Measurements from ENCODE around the gene TNFAIP8L1.
A peak's percentile ranks its signal among the peaks of the same experiment; 100 is the strongest.

The TNFAIP8L1 gene

DNA sequence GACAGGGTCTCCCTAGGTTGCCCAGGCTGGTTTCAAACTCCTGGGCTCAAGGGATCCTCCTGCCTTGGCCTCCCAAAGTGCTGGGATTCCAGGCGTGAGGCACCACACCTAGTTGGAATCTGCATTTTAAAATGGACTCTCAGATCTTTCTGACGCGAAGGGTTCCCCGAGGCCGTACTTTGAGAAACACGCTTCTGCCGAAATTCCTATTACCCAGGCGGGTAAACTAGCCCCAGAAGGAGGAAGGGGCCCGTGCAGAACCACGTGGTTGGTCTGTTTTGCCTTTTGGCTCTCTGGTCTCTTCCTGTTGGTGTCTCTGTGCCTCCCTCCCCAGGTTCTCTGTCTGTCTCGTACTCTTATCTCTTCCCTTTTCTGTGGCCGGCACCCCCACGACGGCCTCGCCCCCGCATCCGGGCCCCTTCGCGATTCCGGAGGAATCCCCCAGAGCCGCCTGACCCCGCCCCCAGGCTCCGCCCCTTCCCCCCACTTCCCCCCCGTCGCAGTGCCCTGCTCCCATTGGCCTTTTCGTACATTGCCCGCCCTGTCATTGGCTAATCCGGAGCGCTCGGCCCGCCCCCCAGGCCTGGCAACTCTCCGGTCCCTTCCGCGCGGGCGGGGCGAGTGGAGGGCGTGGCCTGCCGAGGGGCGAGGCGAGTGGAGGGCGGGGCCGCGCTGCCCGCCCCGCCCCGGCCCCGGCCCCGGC lies at the start of gene TNFAIP8L1:
TNFAIP8L1 (plus strand) TSS at position 689 of the 703 bp plus-strand sequence. CDS start 12,354 bp downstream, outside the sequence.
- TF ChIP-seq, protein P1, sequence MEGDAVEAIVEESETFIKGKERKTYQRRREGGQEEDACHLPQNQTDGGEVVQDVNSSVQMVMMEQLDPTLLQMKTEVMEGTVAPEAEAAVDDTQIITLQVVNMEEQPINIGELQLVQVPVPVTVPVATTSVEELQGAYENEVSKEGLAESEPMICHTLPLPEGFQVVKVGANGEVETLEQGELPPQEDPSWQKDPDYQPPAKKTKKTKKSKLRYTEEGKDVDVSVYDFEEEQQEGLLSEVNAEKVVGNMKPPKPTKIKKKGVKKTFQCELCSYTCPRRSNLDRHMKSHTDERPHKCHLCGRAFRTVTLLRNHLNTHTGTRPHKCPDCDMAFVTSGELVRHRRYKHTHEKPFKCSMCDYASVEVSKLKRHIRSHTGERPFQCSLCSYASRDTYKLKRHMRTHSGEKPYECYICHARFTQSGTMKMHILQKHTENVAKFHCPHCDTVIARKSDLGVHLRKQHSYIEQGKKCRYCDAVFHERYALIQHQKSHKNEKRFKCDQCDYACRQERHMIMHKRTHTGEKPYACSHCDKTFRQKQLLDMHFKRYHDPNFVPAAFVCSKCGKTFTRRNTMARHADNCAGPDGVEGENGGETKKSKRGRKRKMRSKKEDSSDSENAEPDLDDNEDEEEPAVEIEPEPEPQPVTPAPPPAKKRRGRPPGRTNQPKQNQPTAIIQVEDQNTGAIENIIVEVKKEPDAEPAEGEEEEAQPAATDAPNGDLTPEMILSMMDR (IDR thresholded peaks at IDR 0.05; ENCODE audit: low read depth, low read length, missing control alignments), result no peak
- H3K4me3 ChIP-seq (replicated peaks; ENCODE audit: low read depth, low read length), result peak within 1 kb of the TSS; percentile 72
- peak; percentile 74 for DNase-seq (ENCODE audit: extremely low read depth, low read depth)

DNA sequence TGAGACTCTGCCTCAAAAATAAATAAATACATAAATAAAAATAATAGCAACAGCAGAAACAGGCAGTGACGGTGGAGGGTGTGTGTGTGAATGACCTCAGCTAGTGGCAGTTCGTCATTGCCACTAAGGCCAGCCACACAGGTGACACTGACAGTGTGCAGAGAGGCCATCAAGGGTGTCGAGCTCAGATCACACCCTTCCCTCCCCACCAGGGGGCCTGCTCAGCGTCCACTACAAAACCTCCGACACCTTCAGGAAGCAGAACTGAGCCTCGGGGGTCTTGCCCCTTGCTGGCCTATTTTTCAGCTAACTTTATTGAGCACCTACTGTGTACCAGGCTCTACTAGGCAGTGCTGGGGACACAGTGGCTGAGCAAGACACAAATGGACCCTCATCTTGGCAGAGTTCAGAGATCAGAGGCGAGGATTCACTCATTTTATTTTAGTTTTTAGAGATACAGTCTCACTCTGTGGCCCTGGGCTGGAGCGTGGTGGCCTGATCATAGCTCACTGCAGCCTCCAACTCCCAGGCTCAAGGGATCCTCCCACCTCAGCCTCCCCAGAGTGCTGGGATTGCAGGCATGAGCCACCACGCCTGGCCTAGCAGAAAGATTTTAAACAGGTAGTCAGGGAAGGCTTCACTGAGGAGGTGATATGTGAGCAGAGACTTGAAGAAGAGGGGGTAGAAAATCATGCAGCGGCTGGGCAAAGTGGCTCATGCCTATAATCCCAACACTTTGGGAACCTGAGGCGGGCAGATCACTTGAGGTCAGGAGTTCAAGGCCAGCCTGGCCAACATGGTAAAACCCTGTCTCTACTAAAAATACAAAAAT lies 49.5 kb upstream of the TNFAIP8L1 start:
- DNase-seq (ENCODE audit: extremely low read depth, low read depth), result no peak
- TF ChIP-seq, protein P1 (IDR thresholded peaks at IDR 0.05; ENCODE audit: low read depth, low read length, missing control alignments), result peak; percentile 54
- H3K4me3 ChIP-seq (replicated peaks; ENCODE audit: low read depth, low read length), result no peak overlapping the region

DNA sequence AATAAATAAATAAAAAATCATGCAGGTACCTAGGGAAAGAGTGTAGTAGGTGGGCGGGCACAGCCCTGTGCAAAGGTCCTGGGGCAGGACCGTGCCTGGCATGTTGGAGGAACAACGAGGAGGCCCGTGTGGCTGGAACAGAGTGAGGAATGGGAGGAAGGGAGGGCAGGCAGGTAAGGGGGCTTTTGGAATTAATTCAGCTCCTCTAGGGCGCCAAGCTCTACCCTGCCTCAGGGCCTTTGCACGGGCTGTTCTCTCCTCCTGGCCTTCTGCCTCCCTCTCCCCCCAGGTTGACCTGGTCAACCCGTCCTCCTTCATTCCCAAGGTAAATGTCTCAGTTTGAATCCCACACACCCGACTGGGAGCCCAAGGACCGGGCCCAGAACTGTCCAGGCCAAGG lies 48.8 kb upstream of the TNFAIP8L1 start:
- H3K4me3 ChIP-seq (replicated peaks; ENCODE audit: low read depth, low read length), result no peak overlapping the region
- TF ChIP-seq, protein P1 (IDR thresholded peaks at IDR 0.05; ENCODE audit: low read depth, low read length, missing control alignments), result no peak
- DNase-seq (ENCODE audit: extremely low read depth, low read depth), result no peak

DNA sequence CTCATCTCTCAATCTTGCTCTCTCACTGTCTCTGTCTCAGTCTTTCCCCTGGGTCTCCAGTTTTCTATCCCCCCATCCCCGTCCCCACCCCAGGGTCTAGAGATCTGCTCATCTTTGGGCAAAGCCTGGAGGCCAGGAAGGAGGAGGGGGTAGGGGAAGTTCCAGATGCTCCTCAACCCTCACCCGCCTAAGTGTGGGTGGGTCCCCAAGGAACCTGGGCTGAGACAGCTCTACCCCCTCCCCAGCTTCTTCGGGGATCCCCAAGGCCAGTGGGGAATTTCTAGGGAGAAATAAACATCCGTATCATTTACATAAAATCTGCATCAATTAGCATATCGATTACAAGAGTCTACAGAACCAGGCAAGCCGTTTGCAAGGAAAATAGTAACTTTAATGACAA lies 48.0 kb upstream of the TNFAIP8L1 start:
- TF ChIP-seq, protein P1 (IDR thresholded peaks at IDR 0.05; ENCODE audit: low read depth, low read length, missing control alignments), result no peak
- DNase-seq (ENCODE audit: extremely low read depth, low read depth), result no peak
- H3K4me3 ChIP-seq (replicated peaks; ENCODE audit: low read depth, low read length), result no peak overlapping the region

DNA sequence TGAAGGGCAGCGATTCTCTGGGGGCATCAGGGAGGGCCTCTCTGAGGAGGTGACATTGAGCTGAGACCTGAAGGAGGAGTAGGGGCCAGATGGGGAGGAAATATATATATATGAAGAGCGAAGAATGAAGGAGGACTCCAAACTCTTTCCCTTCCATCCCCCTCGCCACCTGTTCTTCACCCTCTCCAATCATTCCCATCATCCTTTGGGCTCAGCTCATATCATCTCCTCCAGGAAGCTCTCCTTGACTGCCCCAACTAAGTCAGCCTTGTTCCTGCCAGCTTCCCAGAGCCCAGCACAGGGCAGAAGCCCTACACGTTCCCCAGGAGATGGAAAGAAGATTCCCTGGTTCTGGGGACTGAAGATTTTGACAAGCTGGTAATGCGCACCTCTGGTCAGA lies 46.9 kb upstream of the TNFAIP8L1 start:
- TF ChIP-seq, protein P1 (IDR thresholded peaks at IDR 0.05; ENCODE audit: low read depth, low read length, missing control alignments), result no peak
- DNase-seq (ENCODE audit: extremely low read depth, low read depth), result no peak

DNA sequence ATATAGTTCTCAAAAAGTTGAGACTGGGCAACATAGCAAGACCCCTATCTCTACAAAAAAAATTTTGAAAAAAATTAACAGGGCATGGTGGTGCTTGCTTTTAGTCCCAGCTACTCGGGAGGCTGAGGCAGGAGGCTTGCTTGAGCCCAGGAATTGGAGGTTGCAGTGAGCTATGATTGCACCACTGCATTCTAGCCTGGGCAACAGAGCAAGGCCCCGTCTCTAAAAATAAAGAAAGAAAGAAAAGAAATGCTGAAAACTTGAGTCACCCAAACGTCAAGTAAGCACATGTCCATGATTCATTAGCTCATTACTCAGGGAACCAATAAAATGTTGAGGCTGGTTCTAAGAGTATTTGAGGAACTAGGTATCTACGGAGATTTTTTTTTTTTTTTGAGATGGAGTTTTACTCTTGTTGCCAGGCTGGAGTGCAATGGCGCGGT lies 45.9 kb upstream of the TNFAIP8L1 start:
- TF ChIP-seq, protein P1 (IDR thresholded peaks at IDR 0.05; ENCODE audit: low read depth, low read length, missing control alignments), result no peak
- DNase-seq (ENCODE audit: extremely low read depth, low read depth), result no peak
- no peak overlapping the region for H3K4me3 ChIP-seq (replicated peaks; ENCODE audit: low read depth, low read length)

More for the DNA sequence above, 46.9 kb upstream of the TNFAIP8L1 start:
- H3K4me3 ChIP-seq (replicated peaks; ENCODE audit: low read depth, low read length), result no peak overlapping the region

Measured in HFF-Myc (cell line).